Cardiac muscle cell (in vitro differentiated cells and primary cell): ENCODE data around the gene AXDND1. TPM values are rescaled to one million over a fixed set of nuclear protein-coding genes. Genes with fewer than 3 reads are reported as not detected.

Experiments used
- DNase-seq, 2 donors: peaks; one replicate each; pipeline versions ENCODE4 v3.0.0 to v3.0.0-alpha.2; 2010 to 2017; ENCODE audit warnings: low read depth in 1 of 2, low spot score in 1 of 2
- H3K27ac ChIP-seq: fragments of 200-600 bp; sonication (generic); 2 replicates; pipeline ENCODE4 v1.5.1; 2016
- H3K27me3 ChIP-seq: fragments of 200-600 bp; sonication (generic); 2 replicates; pipeline ENCODE4 v1.6.0; 2016; ENCODE audit warnings: control low read depth
- H3K36me3 ChIP-seq: fragments of 200-600 bp; sonication (generic); 2 replicates; pipeline ENCODE4 v1.5.1; 2016; ENCODE audit warnings: control low read depth
- H3K4me1 ChIP-seq: fragments of 200-600 bp; sonication (generic); 2 replicates; pipeline ENCODE4 v1.8.1; 2017; ENCODE audit warnings: low read depth, mild to moderate bottlenecking, mixed run types
- H3K4me3 ChIP-seq: fragments of 200-600 bp; sonication (generic); 2 replicates; pipeline ENCODE4 v1.5.1; 2016; ENCODE audit warnings: mild to moderate bottlenecking
- H3K9me3 ChIP-seq: fragments of 200-600 bp; sonication (generic); 2 replicates; pipeline ENCODE4 v1.5.1; 2017; ENCODE audit warnings: low read depth, mild to moderate bottlenecking, control low read depth
- CTCF ChIP-seq: IDR thresholded peaks from 2 replicates; pipeline ENCODE4 v1.5.1; 2012; ENCODE audit warnings: low read depth, mild to moderate bottlenecking, low read length
- polyA plus RNA-seq: library from polyadenylated mRNA; unstranded; fragments of >200 nt; fragmentation: Nextera tagmentation; extraction: Ambion mirVana; gene quantifications from 2 replicates; pipeline ENCODE4 v1.2.1, GENCODE V29; 2016
- total RNA-seq: library from RNA; depleted of rRNA; stranded (reverse); fragments of >200 nt; gene quantifications from 2 replicates; pipeline ENCODE4 v1.2.3, GENCODE V29; 2016

The AXDND1 gene
- total and polyA plus RNA-seq, 2 experiments from 2014 or later, result 0.54 to 0.70 TPM

GRCh38 chr1:179474713-179475112, 108.9 kb downstream of the AXDND1 start:
- Histone ChIP-seq H3K4me1 (no peaks in the 10 kb centered on the region), H3K36me3 (no peaks in the 10 kb centered on the region), H3K4me3 (no peak overlapping the region), H3K9me3 (no peaks in the 10 kb centered on the region), H3K27ac (no peak overlapping the region), H3K27me3 (no peaks in the 10 kb centered on the region)
- TF ChIP-seq CTCF, result no peak
- no peak for DNase-seq

GRCh38 chr1:179476484-179476883, 110.7 kb downstream of the AXDND1 start:
- H3K27ac ChIP-seq, result no peak overlapping the region
- TF ChIP-seq CTCF, result no peak
- no peaks in the 10 kb centered on the region for H3K4me1 ChIP-seq
- H3K36me3 ChIP-seq, result no peaks in the 10 kb centered on the region
- no peaks in the 10 kb centered on the region for H3K27me3 ChIP-seq
- no peak for DNase-seq
- H3K4me3 ChIP-seq, result no peak overlapping the region
- H3K9me3 ChIP-seq, result no peaks in the 10 kb centered on the region

- H3K27ac ChIP-seq, result no peak overlapping the region
- H3K9me3 ChIP-seq, result no peaks in the 10 kb centered on the region
- TF ChIP-seq CTCF, result no peak
- H3K27me3 ChIP-seq, result no peaks in the 10 kb centered on the region
- H3K4me1 ChIP-seq, result no peaks in the 10 kb centered on the region
- no peaks in the 10 kb centered on the region for H3K36me3 ChIP-seq
- DNase-seq, result no peak
- no peak overlapping the region for H3K4me3 ChIP-seq
Measured at GRCh38 chr1:179478370-179478769, 112.6 kb downstream of the AXDND1 start.

- H3K4me3 ChIP-seq, result no peak overlapping the region
- TF ChIP-seq CTCF, result no peak
- DNase-seq, result no peak
- H3K27ac ChIP-seq, result no peak overlapping the region
- no peaks in the 10 kb centered on the region for H3K9me3 ChIP-seq
- H3K27me3 ChIP-seq, result no peaks in the 10 kb centered on the region
- no peaks in the 10 kb centered on the region for H3K4me1 ChIP-seq
- no peaks in the 10 kb centered on the region for H3K36me3 ChIP-seq
Measured at GRCh38 chr1:179490611-179491010, 124.8 kb downstream of the AXDND1 start.

- Histone ChIP-seq H3K4me3 (no peak overlapping the region), H3K9me3 (no peaks in the 10 kb centered on the region), H3K4me1 (no peaks in the 10 kb centered on the region), H3K36me3 (no peaks in the 10 kb centered on the region), H3K27me3 (no peaks in the 10 kb centered on the region), H3K27ac (no peak overlapping the region)
- DNase-seq, result peak in 1 of 2 donors; percentile 19
- no peak for TF ChIP-seq CTCF
Measured at GRCh38 chr1:179493323-179493722, 127.6 kb downstream of the AXDND1 start.

GRCh38 chr1:179506199-179506598, 140.4 kb downstream of the AXDND1 start:
- no peak for DNase-seq
- H3K4me3 ChIP-seq, result no peak overlapping the region
- H3K36me3 ChIP-seq, result no peaks in the 10 kb centered on the region
- H3K4me1 ChIP-seq, result no peaks in the 10 kb centered on the region
- H3K27ac ChIP-seq, result no peak overlapping the region
- H3K27me3 ChIP-seq, result no peaks in the 10 kb centered on the region
- H3K9me3 ChIP-seq, result no peaks in the 10 kb centered on the region
- TF ChIP-seq CTCF, result no peak
